Measurements from ENCODE around the gene TET2. TPM values are rescaled to one million over a fixed set of nuclear protein-coding genes. Genes with fewer than 3 reads are reported as not detected.
"Not testable (repeated sequence)": the region's sequence is repeated elsewhere in the genome, so short reads cannot be mapped to it uniquely, and the experiment has no call there.

The TET2 gene
- total RNA-seq, 4 donors from 2014 or later = 27.4 to 40.5 (median 32.4) TPM

DNA sequence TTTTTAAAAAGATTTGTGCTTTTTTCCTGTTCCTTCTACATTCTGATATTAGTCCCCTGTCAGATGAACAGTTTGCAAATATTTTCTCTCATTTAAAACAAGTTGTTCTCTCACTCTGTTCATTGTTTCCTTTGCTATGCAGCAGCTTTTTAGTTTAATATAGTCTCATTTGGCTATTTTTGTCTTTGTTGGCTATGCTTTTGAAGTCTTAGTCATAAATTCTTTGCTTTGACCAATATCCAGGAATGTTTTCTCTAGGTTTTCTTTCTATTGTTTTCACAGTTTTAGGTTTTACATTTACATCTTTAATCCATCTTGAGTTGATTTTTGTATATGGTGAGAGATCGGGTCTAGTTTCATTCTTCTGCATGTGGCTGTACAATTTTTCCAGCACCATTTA, 136.8 kb downstream of the TET2 start:
- TF ChIP-seq, protein P1, sequence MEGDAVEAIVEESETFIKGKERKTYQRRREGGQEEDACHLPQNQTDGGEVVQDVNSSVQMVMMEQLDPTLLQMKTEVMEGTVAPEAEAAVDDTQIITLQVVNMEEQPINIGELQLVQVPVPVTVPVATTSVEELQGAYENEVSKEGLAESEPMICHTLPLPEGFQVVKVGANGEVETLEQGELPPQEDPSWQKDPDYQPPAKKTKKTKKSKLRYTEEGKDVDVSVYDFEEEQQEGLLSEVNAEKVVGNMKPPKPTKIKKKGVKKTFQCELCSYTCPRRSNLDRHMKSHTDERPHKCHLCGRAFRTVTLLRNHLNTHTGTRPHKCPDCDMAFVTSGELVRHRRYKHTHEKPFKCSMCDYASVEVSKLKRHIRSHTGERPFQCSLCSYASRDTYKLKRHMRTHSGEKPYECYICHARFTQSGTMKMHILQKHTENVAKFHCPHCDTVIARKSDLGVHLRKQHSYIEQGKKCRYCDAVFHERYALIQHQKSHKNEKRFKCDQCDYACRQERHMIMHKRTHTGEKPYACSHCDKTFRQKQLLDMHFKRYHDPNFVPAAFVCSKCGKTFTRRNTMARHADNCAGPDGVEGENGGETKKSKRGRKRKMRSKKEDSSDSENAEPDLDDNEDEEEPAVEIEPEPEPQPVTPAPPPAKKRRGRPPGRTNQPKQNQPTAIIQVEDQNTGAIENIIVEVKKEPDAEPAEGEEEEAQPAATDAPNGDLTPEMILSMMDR (IDR thresholded peaks at IDR 0.05) = no peak
- no peak for TF ChIP-seq POLR2A (IDR thresholded peaks at IDR 0.05)
- Histone ChIP-seq H3K27me3 (no peaks in the 10 kb centered on the region), H3K4me1 (no peaks in the 10 kb centered on the region), H3K27ac (no peak overlapping the region), H3K9me3 (no peaks in the 10 kb centered on the region), H3K36me3 (no peaks in the 10 kb centered on the region), H3K4me3 (replicated peaks in 1 of 3) (no peak overlapping the region)
- intact Hi-C loops (cut with DNase I) = no loop called here
- 92 to 97% methylated on average over 1 of the region's 1 CpG for WGBS, 2 donors
- DNase-seq = no peak

- TF ChIP-seq, protein P1 (IDR thresholded peaks at IDR 0.05) = no peak
- Histone ChIP-seq H3K4me1 (no peaks in the 10 kb centered on the region), H3K27me3 (no peaks in the 10 kb centered on the region), H3K4me3 (replicated peaks in 1 of 3) (no peak overlapping the region), H3K9me3 (no peaks in the 10 kb centered on the region), H3K27ac (no peak overlapping the region), H3K36me3 (no peaks in the 10 kb centered on the region)
- DNase-seq = no peak
- WGBS, 2 donors = 97 to 100% methylated on average over 2 of the region's 2 CpGs
- intact Hi-C loops (cut with DNase I) = no loop called here
Observed at GRCh38 chr4:105288121-105288520, 141.4 kb downstream of the TET2 start.

DNA sequence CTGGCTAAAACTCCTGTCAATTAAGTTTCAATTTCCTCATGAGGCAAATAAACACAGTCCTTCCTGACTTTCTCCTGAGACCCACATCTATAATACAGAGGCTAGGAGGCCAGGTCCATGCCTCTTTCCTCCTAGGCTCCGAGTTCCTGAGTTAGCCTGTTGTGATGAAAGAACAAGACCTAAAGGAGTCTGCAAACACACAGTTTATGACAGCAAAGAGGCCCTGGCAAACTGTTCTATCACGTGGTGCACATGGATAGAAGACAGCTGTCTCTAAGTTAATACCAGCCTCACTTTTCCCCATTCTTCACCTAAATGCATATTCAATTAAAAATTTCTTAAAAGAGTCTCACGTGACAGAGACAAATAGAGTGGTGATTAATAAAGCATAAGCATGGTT, 145.2 kb downstream of the TET2 start:
- intact Hi-C loops (cut with DNase I) = no loop called here
- Histone ChIP-seq H3K4me1 (no peaks in the 10 kb centered on the region), H3K27me3 (no peaks in the 10 kb centered on the region), H3K27ac (no peak overlapping the region), H3K4me3 (replicated peaks in 1 of 3) (no peak overlapping the region), H3K9me3 (no peaks in the 10 kb centered on the region), H3K36me3 (no peaks in the 10 kb centered on the region)
- WGBS, 2 donors = 71 to 81% methylated on average over 3 of the region's 3 CpGs
- no peak for DNase-seq
- TF ChIP-seq, protein P1 (IDR thresholded peaks at IDR 0.05) = no peak

DNA sequence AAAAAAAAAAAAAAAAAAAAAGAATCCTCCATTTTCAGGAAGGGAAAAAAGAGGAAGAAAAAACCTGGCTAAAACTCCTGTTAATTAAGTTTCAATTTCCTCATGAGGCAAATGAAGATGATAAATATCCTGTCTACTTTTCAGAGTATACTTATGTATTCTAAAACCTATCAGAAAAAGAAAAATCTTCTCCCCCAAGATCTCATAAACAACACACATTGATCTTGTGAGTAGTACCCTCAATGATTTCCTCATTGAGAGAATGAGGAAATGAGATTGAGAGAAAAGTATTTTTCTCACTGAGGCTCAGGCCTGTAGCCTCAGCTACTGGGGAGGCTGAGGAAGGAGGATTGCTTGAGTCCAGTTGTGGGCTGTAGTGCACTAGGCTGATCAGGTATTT, 146.7 kb downstream of the TET2 start:
- no peaks in the 10 kb centered on the region for H3K27me3 ChIP-seq
- H3K4me1 ChIP-seq = no peaks in the 10 kb centered on the region
- H3K9me3 ChIP-seq = no peaks in the 10 kb centered on the region
- H3K4me3 ChIP-seq (replicated peaks in 1 of 3) = no peak overlapping the region
- intact Hi-C loops (cut with DNase I) = no loop called here
- H3K27ac ChIP-seq = no peak overlapping the region
- DNase-seq = no peak
- no peaks in the 10 kb centered on the region for H3K36me3 ChIP-seq
- TF ChIP-seq, protein P1 (IDR thresholded peaks at IDR 0.05) = no peak
- no peak for TF ChIP-seq POLR2A (IDR thresholded peaks at IDR 0.05)

DNA sequence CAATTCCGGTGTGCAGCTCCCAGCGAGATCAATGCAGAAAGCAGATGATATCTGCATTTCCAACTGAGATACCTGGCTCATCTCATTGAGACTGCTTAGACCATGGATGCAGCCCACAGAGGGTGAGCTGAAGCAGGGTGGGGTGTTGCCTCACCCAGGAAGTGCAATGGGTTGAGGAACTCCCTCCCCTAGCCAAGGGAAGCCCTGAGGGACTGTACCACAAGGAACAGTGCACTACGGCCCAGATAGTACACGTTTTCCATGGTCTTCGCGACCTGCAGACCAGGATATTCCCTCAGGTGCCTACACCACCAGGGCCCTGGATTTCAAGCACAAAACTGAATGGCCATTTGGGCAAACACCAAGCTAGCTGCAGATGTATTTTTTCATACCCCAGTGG, 150.0 kb downstream of the TET2 start:
- no peak for TF ChIP-seq POLR2A (IDR thresholded peaks at IDR 0.05)
- TF ChIP-seq, protein P1 (IDR thresholded peaks at IDR 0.05) = no peak
- no peaks in the 10 kb centered on the region for H3K4me1 ChIP-seq
- WGBS, 2 donors = 82 to 92% methylated on average over 6 of the region's 6 CpGs
- no peaks in the 10 kb centered on the region for H3K27me3 ChIP-seq
- H3K36me3 ChIP-seq = no peaks in the 10 kb centered on the region
- H3K9me3 ChIP-seq = no peaks in the 10 kb centered on the region
- no peak for DNase-seq
- intact Hi-C loops (cut with DNase I) = no loop called here
- H3K27ac ChIP-seq = no peak overlapping the region
- H3K4me3 ChIP-seq (replicated peaks in 1 of 3) = no peak overlapping the region

DNA sequence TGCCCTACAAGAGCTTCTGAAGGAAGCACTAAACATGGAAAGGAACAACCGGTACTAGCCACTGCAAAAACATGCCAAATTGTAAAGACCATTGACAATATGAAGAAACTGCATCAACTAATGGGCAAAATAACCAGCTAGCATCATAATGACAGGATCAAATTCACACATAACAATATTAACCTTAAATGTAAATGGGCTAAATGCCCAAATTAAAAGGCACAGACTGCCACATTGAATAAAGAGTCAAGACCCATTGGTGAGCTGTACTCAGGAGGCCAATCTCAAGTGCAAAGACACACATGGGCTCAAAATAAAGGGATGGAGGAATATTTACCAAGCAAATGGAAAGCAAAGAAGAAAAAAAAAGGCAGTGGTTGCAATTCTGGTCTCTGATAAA, 152.4 kb downstream of the TET2 start:
- 92 to 95% methylated on average over 1 of the region's 1 CpG for WGBS, 2 donors
- intact Hi-C loops (cut with DNase I); H3K4me3 ChIP-seq (replicated peaks in 1 of 3); H3K27me3 ChIP-seq; H3K27ac ChIP-seq; DNase-seq; H3K9me3 ChIP-seq; H3K36me3 ChIP-seq; H3K4me1 ChIP-seq: not testable (repeated sequence)
